Muscle of back (tissue), 11 donors: Measurements from ENCODE around the gene TMEM255B. TPM values are rescaled to one million over a fixed set of nuclear protein-coding genes. Genes with fewer than 3 reads are reported as not detected.

Experiments
- DNase-seq, 3 donors: peaks; one replicate each; pipeline versions ENCODE4 v3.0.0 to v3.0.0-alpha.2; 2013
- polyA plus RNA-seq, 10 donors: library from polyadenylated mRNA; unstranded; fragments of 120-200 nt; gene quantifications; one replicate each; pipeline ENCODE4 v1.2.1, GENCODE V29; 2013; ENCODE audit not compliant: insufficient read length in 10 of 10

TMEM255B gene
- polyA plus RNA-seq, 10 donors = 4.4 to 10.1 (median 6.1) TPM

DNA sequence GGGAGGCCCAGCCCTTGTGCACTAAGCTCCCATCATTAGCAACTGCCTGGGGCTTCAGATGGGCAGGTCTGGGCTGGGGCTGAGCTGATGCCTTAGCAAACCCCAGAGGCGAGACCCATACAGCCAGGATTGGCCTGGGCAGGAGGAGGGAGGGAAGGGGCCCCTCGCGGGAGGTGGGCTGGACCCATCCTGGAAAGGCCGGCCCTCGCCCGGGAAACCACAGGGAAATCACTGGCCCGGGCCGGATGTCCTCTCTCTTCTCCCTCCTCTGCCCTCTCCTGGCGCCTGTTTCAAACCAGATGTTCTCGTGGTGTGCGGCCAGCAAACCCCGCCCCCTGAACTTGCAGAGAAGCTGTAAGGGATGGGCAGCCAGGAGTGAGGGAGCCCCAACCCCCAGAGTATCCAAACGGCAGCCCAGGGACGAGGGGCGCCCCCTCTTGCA is 43.1 kb downstream of the TMEM255B start:
- peak; percentile 63 to 88 (median 72) for DNase-seq

DNA sequence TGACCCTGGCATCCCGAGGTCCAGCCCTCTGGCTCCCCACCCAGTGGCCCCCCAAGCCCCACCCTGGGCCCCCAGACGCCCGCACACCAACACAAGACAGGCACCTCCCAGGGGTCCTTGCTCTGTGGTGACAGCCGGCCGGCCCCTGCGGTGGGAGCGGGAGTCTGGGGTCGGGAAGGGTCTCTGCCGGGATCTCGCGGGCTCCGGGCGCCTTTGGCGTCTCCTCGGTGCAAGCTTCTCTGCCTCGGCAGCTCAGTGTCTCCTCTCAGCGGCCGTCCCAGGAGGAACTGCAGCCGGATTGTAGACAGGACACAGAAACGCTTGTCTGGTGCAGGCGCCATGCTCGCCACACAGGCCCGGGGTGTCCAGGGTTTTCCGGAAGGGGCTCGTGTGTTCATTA is 43.7 kb downstream of the TMEM255B start:
- DNase-seq = no peak

DNA sequence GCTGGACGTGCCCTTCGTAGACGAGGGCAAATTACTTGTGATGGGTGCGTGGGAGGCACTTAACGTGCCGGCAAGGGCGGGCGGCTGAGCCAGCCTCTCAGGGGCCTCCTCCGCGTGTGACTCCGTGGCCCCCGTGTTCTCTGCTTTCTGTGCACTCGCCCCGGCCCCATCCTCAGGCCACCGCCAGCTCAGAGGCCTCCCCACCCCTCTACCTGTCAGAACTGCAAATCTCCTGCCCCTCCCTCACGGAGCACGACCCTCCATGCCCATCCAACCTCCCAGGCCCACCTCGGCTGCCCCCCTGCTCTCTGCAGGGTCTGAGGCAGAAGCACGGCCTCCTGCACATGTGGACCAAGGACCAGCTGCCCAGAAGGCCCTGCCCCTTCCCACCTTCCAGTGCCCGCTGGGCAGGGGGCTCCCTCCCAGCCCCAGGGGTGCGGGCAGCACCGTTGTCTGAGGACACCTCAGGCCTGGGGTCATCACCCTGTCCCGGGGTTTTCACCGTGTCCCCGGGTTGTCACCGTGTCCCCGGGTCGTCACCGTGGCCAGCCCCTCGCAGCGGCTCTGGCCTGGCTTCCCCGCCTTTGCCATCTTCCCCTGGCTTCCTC is 44.5 kb downstream of the TMEM255B start:
- DNase-seq = no peak

DNA sequence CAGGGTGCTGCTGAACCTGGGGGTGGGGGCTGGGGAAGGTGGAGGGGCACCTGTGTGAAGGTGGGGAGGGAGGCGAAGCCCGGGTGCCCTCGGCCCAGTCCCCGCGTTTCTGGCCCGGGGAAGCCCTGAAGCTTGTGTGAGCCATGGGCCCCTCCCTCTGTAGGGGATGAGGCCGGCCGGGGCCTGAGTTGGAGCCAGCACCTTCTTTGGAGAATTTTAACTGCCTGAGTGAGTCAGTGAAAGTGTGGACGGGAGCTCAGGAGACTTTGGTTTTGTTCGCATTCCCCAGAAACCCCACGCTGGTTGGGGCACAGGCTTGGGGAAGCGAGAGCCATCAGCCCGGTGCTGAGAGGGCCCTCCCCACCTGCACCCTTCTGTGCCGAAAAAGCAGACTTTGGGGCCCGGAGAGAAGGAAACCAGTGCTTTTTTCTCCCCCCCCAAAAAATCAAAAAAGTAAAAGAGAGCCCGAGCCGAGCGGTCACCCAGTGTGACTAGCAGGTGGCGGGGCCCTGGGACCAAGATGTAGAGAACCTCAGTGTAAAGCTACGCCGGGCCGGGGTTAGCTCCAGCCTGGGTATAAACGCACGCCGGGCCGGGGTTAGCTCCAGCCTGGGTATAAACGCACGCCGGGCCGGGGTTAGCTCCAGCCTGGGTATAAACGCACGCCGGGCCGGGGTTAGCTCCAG is 45.1 kb downstream of the TMEM255B start:
- DNase-seq = no peak

DNA sequence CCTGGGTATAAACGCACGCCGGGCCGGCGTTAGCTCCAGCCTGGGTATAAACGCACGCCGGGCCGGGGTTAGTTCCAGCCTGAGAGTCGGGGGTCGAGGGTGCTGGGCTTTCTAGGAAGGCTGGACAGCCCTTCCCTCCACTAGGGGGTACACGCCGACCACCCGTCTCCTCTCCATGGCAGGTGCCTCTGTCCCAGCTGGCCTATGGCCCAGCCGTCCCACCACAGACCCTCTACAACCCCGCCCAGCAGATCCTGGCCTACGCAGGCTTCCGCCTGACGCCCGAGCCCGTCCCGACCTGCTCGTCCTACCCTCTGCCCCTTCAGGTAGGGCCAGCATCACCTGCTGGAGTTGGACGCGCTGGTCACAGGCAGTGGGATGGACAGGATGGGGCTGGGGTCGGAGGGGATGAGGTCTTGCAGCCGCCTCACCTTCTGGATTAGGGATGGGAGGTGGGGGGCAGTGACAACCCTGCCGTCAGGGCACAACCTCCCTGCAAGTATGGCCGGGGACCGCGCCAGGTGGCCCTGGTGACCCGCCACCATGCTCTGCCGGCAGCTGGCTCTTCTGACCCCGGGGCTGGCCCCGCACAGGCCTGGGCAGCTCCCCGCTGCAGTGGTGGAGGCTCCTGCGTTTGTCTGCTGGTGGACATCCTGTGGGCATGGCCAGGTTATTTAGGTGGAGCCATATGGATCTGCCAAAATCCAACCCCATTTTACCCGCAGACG is 45.8 kb downstream of the TMEM255B start:
- no peak for DNase-seq

DNA sequence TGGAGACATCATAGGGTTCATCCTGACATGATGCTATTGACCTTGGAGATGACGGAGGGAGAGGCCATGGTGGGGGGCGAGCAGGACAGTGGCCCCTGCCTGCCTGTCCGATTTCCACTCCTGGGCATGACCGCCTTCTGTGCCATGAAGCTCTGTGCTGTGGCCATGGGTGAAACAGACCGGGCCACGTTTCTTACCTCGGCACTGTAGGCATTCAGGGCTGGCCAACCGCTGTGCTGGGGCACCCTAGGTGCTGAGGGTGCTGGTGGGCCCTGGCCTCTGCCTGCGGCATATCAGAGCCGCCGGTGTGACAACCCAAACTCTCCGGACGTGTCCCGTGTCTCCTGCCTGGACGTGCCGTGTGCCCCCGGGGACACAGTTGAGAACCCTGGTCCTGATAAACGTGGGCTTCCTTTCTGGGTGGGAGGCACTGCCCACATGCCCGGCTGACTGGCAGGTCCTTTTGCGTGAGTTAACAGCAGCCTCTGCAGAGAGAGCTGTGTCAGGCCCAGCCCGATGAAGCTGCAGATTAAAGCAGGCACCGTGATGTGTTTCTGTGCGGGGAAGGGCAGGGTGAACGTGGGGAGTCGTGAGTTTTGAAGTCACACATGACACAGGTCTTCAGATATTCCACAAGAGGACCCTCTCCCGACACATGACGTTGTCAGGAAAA is 46.5 kb downstream of the TMEM255B start:
- DNase-seq = no peak

DNA sequence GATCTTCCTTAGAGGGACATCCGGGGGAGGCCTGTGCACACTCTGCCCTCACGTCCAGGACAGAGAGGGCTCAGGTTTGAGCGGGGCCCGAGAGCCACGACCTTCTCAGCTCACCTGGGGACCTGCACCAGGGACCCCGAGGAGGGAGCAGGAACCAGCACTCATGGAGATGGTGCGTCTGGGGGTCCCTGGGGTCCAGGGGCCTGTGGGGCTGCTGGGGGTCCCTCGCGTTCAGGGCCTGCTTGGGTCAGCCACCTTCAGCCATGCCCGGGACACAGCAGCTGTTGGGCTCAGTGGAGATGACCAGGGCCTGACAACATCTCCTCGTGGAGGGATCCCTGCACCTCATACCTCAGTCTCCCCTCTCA is 47.1 kb downstream of the TMEM255B start:
- no peak for DNase-seq

DNA sequence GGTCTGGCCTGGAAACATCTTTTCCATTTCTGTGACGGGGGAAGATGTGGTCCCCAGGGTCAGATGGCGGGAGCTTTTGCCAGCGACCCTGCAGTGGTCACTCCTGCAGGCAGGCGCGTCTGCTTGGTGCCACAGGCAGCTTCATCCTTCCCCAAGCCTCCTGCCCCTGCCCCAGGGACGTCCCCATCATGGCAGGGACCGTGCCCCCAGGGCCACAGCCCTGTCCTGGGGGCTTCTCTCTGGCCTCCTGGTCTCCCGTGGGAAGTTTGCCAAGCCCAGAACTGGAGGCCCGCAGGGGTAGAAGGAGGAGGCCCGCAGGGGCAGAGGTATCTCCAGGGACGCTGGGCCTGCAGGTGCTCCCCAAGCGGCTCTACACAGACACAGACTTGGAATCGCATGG is 47.5 kb downstream of the TMEM255B start:
- no peak for DNase-seq

DNA sequence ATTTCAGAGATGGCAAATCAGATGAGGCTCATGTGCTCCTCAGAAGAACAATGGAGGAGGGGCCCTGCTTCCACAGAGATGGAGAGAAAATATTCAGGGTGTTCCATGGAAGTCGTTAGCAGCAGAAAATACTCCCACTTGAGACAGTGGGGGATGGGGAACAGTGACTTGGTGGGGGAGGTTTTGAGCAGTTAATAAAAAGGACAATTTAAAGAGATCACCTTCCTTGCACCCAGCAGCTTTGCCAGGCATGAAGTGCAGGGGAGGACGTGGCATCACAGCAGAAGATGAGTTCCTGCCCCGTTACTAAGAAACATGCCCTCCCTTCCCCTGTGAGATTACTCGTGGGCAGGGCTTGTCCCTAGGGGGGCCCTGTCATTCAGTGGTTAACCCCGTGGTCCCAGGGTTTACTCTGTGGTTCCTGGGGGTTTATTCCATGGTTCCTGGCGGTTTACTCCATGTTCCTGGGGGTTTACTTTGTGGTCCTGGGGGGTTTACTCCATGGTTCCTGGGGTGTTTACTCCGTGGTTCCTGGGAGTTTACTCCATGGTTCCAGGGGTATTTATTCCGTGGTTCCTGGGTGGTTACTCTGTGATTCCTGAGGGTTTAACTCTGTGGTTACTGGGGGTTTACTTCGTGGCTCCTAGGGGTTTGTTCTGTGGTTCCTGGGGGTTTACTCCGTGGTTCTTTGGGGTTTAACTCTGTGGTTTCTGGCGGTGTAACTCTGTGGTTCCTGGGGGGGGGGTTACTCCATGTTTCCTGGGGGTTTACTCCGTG is 49.2 kb downstream of the TMEM255B start:
- DNase-seq = no peak

DNA sequence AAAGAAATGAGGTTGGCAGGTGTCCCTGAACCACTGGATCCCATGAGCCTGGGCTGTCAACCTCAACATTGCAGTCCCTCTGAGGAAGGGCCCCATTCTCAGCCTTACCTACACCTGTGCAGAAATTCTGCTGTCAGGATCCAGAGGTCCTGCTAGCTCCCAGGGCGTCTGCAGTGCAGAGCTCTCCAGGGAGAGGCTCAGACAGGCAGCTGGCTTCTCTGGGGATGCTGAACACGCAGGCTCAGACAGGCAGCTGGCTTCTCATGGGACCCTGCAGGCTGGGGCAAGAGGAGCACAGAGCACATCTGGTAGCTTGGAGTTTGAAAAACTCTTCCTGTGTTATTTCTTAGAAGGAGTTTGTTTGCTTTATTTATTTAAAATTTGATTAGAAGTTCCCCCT is 50.9 kb downstream of the TMEM255B start:
- no peak for DNase-seq

DNA sequence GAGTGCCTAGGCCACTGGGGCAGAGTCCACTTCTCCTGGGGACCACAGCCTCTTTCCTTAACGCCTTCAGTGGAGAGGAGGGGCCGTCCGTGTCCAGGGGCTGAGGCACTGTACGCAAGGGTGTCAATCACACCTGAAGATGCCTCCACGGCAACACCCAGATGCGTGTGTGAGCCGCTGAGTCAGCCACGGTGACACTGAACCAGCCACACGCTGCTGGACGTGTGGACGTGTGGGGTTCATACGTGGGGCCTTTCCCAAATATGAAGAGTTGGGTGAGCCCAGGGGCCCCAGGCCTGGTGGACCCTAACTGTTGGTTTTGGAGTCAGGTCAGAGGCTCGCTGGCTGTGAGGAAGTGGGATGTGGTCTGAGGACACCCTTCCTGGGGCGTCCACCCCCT is 51.6 kb downstream of the TMEM255B start:
- DNase-seq = no peak

DNA sequence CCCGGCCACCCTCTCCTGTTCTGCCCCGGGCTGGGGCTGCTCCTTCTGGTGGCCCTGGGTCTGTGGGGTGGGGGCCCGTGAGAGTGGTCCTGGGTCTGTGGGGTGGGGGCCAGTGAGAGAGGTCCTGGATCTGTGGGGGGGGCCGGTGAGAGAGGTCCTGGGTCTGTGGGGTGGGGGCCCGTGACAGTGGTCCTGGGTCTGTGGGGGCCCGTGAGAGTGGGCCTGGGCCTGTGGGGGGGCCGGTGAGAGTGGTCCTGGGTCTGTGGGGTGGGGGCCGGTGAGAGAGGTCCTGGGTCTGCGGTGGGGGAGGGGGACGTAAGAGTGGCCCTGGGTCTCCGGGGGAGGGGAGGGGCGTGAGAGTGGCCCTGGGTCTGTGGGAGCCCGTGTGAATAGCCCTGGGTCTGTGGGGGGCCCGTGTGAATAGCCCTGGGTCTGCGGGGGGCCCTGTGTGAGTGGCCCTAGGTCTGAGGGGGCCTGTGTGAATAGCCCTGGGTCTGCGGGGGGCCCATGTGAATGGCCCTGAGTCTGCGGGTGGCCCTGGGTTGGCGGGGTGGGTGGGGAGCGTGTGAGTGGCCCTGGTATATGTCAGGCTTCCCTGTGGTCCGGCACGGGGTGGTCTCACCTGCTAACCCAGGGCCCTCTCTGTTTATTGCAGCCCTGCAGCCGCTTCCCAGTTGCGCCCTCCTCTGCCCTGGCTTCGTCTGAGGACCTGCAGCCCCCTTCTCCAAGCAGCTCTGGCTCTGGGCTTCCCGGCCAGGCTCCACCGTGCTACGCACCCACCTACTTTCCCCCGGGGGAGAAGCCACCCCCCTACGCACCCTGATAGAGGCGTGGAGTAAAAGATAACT is 52.3 kb downstream of the TMEM255B start:
- DNase-seq = no peak

DNA sequence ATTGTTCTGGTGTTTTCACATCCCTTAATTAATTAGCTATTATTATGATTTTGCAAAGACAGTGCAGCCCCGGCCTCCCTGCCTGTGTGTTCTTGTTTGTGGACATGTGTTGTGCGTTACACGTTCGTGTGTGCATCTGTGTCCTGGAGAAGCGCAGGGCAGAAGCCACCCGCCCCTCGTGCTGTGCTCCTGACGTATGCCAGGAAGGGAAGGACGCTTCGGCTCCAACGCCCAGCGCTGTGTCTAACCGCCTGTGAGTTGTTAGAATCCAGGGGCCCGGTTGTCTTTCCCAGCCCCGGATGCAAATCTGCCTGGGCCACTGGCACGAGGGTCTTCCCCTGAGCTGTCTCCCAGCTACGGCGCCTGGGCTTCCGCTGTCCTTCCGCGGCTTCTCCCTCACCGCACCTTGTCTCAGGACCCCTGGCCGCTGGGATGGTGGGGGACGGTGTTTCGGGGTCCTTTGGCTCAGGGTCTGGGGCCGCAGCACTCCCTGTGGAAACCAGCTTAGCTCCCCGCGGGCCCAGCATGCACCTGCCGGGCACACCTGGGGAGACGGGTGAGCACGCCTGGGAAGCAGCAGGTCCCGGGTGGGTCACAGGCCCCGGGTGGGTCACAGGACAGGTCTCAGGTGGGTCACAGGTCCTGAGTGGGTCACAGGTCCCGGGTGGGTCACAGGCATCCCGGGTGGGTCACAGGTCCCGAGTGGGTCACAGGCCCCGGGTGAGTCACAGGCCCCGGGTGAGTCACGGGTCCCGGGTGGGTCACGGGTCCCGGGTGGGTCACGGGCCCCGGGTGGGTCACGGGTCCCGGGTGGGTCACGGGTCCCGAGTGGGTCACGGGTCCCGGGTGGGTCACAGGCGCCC is 53.4 kb downstream of the TMEM255B start:
- DNase-seq = no peak

DNA sequence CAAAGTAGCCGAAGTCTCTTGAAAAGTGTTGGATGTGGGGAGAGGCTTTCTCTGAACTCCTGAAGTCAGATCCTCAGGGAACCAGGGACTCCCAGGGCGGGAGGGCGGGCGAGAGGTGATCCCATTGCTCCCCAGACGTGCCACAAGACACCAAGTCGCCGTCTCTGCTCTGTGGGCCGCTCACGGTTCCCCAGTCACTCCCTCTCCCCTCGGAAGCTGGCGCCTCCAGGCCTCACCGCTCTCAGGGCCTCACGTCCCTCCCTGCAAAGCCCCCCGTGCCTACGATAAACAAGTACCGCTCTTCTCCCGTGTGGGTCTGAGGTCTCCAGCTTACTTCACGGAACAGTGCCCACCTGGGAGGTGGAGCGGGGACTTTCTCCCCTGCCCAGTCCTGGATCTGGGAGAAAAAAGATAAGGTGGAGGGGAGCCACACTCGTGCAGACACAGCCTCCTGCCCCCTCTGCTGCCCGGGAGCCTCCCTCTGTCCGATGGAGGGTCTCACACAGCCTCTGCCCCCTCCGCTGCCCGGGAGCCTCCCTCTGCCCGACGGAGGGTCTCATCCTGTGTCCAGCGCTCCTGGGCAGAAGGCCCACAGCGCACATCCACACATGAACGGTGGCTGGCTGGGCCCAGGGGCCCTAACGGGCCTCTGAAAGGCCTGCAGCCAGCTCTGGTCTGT is 54.2 kb downstream of the TMEM255B start:
- no peak for DNase-seq

DNA sequence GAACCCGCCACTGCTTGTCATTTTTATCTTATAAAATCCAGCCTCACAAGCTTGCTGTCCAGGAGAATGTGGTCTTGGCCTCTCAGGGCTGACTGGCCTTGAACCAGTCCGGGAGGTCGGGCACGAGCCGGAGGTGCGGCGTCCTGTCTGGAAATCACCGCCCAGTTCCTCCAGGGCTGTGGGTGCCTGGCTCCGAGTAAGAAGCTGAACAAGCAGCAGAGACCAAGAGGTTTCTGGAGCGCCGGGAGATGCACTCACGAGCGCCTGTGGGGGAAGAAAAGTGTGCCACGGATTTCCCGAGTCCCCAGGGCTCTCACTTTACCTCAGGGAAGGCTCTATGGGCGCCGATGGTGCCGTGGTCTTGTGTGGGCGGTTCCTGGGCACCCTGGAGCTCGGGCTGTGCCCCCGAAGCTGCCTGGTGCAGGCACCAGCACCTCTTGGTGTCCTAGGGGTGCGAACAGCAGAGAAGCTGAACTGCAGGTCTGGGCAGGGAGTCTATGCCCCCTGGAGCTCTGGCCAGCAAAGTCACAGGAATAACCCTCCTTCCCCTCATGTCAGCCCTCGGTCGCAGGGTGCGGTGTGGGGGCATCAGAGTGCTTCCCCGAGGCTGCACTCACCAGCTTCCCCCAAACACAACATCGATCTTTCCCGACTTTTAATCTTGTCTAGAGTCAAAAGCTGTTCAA is 54.9 kb downstream of the TMEM255B start:
- no peak for DNase-seq

DNA sequence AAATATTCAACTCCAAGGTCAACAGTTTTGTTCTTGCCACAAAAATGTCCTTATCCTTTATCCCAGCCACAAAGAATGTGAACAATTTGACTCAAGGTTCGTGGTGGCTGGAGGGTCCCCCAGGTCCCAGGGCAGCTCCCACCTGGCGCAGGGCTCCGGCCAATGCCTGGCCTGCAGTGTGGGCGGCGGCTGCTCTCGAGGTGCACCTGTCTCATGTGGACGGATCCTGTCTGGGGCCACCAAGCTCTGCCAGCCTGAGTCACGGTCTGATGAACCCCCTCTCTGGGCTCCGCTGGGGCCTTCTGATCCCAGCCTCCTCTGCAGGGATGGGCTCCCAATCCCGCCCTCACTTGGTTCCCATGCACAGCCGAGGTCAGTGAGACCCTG is 55.4 kb downstream of the TMEM255B start:
- DNase-seq = no peak

DNA sequence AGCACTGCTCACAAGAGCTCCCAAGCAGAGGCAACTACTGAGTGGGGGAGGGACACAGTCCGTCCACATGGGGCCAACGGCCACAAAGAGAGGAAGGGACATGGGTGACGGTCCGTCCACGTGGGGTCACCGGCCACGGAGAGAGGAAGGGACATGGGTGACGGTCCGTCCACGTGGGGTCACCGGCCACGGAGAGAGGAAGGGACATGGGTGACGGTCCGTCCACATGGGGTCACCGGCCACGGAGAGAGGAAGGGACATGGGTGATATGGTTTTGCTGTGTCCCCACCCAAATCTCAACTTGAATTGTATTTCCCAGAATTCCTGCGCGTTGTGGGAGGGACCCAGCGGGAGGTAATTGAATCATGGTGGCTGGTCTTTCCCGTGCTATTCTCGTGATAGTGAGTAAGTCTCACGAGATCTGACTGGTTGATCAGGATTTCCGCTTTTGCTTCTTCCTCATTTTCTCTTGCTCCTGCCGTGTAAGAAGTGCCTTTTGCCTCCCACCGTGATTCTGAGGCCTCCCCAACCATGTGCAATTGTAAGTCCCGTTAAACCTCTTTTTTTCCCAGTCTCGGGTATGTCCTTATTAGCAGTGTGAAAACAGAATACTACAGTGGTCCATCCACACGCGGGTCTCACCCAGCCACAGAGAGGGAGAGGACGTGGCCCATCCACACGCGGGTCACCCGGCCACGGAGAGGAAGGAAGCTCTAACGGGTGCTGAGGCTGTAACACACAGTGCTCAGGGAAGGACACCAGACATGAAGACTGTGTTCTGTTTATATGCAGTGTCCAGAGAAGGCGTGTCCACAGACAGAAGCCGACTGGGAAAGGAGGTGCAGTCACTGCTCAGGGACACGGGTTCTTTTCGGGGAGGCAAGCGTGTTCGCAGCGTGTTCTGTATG is 56.4 kb downstream of the TMEM255B start:
- no peak for DNase-seq
